NCI-H146 (cell line): ENCODE results near the gene ZNF689.

ENCODE experiments used
- DNase-seq: peaks from one replicate; lab custom pipeline; 2025; lab: John Stamatoyannopoulos, UW

Gene ZNF689

GRCh38 chr16:30562021-30562420, 48.2 kb downstream of the ZNF689 start:
- no peak for DNase-seq

- no peak for DNase-seq
Measured at GRCh38 chr16:30561089-30561816, 48.9 kb downstream of the ZNF689 start.

- DNase-seq = no peak
Measured at GRCh38 chr16:30559690-30560089, 50.5 kb downstream of the ZNF689 start.

- no peak for DNase-seq
Measured at GRCh38 chr16:30558789-30559377, 51.3 kb downstream of the ZNF689 start.

GRCh38 chr16:30557957-30558788, 52.0 kb downstream of the ZNF689 start, which contains the start of gene ZNF764:
Gene ZNF764 (minus strand): TSS chr16:30558374. CDS start chr16:30558182, 192 bp downstream.
- peak; percentile 99 for DNase-seq

- DNase-seq = no peak
Measured at GRCh38 chr16:30557707-30557956, 52.6 kb downstream of the ZNF689 start.

GRCh38 chr16:30556125-30556473, 54.1 kb downstream of the ZNF689 start:
- no peak for DNase-seq

- DNase-seq = no peak
Measured at GRCh38 chr16:30555315-30556124, 54.7 kb downstream of the ZNF689 start.

GRCh38 chr16:30554557-30555314, 55.5 kb downstream of the ZNF689 start:
- no peak for DNase-seq

- no peak for DNase-seq
Measured at GRCh38 chr16:30553393-30553899, 56.7 kb downstream of the ZNF689 start.

- DNase-seq = no peak
Measured at GRCh38 chr16:30552956-30553355, 57.2 kb downstream of the ZNF689 start.
